Stimulated activated CD4-positive, alpha-beta T cell treated with anti-CD3 and anti-CD28 coated beads, Interleukin-12 subunit alpha, Interleukin-12 subunit beta, amount 100 ng/mL, for 24 hours (primary cell): ENCODE results near the gene CROCC2.

ENCODE experiments used
- DNase-seq, 2 experiments: peaks; one replicate each; pipeline ENCODE4 v3.0.0-alpha.2; 2020; ENCODE audit warnings: low read depth in 2 of 2

The CROCC2 gene

GRCh38 chr2:240891492-240892340 is 14.4 kb upstream of the CROCC2 start:
- no peak for DNase-seq

DNA sequence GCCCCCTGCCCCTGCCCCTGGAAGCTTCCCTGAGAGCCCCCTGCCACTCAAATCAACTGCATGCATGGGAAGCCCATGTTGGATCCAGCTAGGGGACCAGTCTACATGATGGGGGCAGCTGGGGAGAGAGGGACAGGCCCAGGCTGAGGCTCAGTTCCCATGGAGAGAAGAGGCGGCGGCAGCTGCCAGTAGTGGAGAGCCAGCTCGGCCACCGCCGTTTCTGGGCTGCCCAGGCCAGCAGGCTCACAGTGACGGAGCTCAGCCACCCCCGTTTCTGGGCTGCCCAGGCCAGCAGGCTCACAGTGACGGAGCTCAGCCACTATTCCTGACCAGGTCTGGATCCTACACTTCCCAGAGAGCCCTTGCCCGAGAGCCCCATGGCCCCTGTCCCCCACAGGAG is 13.8 kb upstream of the CROCC2 start:
- DNase-seq: no peak

GRCh38 chr2:240892925-240893324 is 13.2 kb upstream of the CROCC2 start:
- DNase-seq: no peak

- DNase-seq: peak; percentile 42 to 59
Observed at GRCh38 chr2:240893363-240893844, 12.7 kb upstream of the CROCC2 start.

GRCh38 chr2:240894006-240894405 is 12.1 kb upstream of the CROCC2 start:
- DNase-seq: no peak

GRCh38 chr2:240894836-240895558 is 11.1 kb upstream of the CROCC2 start:
- no peak for DNase-seq

DNA sequence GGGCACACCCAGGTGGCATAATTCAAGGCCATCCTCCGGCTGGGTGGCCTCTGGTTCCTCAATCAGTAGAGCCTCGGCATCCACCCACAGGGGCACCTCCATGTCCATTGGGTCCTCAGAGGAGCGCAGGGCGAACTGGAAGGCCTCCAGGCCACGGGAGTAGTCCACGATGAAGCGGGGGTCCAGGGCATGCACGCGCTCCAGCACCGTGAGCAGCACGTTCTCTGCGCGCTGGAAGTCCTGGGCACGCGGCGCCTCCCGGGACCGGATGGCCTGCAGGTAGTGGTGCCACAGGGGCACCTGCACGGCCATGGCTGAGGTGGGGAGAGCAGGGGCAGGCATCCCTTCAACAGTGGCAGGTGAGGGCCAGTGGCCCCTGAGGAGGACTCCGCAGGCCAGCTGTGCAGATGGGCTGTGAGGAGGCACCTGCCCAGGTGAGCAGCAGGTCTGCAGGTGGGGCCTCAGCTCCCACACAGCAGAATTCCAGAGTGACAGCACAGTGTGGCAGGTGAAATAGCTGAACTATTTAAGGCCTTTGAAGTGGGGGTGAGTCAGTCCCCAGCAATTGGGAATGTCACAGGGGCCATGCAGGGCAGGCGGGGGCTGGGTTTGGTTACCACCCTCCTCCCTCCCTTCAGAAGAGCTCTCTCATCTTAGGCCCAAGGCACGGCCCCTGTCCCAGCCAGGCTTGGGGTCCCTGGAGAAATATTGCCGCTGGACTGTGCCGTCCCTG is 10.3 kb upstream of the CROCC2 start, which contains the start of gene MAB21L4:
Gene MAB21L4, minus strand, starts transcription at position 501 of the 733 bp plus-strand sequence. Its CDS starts 159 bp downstream, at position 342.
- no peak for DNase-seq

DNA sequence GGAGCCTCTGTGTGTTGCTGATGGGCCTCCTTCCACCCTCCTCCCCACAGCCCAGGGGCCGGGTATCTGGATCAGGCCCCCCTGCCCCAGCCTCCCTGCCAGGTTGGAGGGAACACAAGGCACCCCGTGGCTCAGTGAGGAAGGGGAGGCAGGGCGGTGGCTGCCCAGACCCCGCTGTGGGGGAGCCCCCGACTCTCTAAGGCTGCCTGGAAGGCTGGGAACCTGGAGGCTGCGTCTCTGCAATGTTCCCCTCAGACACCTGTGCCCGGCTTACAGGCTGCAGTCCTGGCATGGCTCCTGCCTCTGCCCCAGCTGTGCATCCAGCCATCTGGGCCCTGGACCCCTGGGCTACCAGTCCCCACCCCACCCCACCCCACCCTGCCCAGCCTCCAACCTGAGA is 9.7 kb upstream of the CROCC2 start:
- DNase-seq: no peak

DNA sequence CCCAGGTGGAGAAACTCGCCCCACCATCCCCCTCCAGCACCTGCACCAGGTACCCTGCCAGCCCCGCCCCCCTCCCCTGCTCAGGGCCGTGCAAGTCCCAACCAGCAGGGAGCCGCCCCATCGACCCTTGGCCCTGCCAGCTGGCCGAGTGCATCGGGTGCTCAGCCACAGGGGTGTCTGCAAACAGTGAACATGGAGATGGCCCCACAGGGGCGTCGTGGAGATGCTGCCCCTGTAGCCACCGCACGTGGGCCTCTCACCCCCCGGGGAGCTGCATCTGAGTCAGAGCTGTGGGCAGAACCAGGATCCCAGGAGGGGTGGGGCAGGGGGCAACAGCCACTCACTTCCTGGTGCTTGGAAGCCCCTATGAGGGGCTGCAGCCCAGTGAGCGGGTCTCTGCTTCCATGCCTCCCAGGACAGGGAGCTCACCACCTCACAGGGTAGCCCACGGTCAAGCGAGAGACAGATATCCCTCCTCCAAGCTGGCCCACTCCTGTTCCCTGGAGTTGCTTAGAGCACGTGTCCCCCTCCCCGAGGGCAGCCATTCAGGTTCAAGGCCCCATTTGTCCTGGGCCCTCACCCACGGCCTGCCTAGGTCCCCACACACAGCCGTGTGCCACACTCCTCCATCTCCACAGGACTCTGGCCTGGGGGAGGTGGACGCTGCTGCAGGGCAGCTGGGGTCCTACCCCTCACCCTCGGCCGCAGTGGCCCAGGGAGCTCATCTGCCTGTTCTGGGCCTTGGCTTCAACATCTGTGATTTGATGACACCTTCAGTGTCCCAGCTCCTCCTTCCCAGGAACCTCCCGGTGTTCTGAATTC is 9.1 kb upstream of the CROCC2 start:
- no peak for DNase-seq

DNA sequence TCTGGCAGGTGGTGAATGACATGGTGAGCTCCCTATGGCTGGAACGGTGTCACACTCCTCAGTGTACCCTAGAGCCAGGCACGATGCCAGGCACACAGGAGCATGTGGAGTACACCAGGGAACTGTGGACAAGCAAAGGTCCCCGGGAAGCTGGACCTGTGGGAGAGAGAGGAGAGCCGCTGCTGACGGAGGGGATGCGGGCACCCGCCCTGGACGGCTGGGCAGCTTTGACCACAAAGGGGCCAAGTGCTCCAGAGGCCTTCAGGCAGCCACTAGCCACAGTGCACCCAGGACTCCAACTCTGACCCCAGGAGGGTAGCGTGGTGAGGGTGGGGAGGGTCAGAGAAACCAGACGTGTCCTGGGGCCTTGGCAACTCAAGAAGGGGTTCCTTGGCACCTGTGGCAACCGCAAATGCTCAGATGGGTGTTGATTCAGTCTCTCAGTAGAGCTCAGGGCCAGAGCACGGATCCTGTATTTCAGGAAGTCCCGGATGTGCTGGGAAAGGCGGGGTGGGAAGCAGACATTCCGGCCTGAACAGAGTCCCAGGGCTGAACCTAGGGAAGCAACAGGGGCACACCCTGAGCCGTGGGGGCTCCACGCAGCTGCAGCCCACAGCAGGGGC is 7.9 kb upstream of the CROCC2 start:
- DNase-seq: no peak

- DNase-seq: no peak
Observed at GRCh38 chr2:240898731-240899467, 7.2 kb upstream of the CROCC2 start.

- no peak for DNase-seq
Observed at GRCh38 chr2:240899468-240899865, 6.7 kb upstream of the CROCC2 start.

GRCh38 chr2:240900141-240900860 is 5.8 kb upstream of the CROCC2 start:
- no peak for DNase-seq

DNA sequence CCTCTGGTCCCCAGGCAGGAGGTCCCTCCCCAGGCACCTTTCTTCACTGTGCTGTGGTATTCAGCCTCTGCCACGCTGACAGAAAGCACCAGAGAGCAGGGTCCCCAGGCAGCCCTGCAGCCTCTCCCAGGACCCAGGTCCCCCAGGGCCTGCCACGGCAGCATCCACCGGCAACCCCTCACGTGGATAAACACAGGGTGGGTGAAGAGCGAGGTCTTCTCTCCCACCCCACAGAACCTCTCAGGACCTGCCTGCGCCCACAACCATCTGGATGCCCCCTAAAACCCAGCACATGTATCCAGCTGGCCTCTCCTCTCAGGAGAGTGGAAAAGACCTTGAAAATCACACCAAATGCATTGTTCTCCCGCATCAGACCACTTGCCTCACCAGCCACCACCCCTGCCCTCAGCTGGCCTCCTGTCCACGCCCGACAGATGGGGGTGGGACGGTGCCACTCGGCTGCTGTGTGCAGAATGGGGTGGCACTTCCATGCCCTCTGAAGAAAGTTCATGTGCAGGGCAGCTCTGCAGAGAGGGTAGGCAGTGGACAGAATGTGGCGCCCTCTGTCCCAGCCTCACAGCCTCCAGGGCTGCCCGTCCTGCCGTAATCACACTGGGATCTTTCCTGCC is 4.0 kb upstream of the CROCC2 start:
- no peak for DNase-seq

DNA sequence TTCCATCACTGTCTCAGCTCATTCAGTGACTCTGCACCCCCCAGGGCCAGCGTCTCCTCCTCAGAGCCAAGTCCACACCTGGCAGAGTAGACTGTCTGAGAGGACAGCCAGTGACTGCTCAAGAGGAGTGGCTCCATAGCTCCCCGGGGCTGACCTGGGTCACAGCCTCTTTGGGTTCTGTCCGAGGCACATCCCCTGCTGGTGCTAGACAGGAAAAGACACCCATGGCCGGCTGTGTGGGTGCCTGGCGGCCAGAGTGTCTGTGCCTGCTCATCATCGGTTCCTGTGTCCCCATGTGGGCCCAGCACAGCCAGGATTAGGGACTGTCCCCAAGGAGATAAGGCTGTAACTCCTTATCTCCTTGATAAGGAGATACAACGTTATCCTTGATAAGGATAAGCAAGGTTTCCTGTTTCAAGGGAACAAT is 3.5 kb upstream of the CROCC2 start:
- no peak for DNase-seq

DNA sequence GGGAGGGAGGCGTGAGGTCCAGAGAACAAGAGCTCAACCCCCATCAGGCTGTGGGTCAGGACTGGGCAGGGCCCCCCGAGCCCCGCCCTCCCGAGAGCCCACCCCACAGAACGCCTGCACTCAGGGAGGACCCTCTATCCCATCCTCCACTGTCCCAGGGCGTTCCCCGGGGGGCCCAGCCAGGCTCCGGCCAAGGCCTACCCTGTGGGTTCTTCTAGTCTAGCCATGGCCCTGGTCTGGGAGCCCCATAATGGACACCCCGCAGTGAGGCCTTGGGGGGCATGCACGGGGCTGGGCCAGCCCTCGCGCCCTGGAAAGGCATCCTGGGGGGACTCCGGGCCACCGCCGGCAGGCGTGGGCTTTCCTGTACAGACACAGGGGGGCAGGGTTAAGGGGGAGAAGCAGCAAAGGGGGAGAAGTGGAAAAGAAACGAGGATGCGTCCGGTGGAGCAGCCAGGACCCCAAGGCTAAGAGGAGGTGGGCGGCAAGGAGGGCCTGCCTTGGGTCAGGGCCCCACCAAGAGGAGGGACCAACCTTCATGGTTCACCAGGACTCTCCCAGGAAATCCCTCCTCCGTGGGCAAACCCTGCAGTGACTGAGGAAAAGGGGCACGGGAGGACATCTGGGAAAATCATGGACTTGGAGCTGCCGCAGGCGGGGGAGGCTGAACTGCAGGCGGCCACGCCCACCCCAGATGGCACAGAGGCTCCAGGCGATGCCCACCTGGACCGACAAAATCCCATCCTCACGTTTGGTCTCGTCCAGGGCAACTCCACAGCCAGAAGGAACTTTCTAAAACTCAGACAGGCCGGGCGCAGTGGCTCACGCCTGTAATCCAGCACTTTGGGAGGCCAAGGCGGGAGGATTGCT is 2.7 kb upstream of the CROCC2 start:
- no peak for DNase-seq

GRCh38 chr2:240904216-240905175 is 1.6 kb upstream of the CROCC2 start:
- DNase-seq: no peak
